ENCODE measurements around the gene NPY.

NPY gene

DNA sequence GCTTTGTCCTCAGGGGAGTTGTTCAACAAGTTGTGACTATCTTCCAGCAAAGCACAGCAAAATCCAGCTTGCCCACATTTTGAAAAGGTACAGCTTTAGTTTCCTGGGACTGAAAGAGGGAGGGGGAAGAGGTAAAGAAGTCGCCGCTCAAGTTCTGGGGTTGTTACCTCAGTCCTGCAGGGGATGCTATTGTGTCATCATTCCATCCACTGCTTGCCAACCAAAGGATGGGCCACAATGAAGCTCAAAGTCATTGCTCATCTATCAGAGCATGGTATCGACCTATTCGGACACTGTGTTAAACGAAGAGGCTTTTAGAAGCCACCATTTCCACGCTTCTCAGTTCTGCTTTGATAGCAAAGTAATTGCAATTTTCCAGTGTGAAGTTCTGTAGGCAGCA lies 34.3 kb downstream of the NPY start:
- no peak for DNase-seq

DNA sequence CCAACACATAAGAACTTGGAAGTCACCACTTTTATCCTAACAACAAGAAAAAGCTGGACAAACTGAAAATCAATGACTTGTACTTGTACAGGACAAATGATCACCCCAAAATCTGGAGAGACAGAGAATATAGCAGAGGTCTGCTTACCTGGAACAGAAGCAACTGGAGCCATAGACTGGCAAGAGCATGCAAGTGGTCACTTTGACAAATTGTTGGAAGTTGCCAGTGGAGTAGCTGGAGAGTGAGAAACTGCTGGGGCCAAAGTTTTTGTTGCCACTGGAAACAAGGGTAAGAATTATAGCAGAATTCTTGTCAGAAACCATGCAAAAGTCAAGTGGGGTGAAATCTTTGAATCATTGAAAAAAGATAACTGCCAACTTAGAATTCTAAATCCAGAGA lies 35.2 kb downstream of the NPY start:
- DNase-seq, result no peak

DNA sequence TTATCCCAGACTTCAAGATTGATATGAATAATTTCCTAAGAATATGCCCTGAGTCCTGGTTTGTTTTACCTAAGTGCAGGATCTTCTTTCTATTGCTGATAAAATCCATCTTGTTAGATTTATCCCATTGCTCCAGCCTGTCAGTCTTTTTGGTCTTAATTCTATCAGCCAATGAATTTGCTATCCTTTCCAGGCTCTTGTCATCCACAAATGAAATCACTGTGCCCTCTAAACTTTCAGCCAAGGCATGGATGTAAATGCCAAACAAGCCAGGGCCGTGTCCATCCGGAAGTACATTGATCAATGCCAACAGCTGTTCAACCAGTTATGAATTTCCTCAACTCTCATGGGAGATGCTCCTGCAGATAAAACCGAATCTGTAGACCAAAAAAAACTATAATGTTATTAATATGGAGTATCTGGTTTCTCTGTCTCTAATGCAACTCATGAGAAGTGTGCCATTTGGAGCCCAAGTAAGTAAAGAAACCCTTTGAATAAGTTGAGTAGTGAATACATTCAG lies 40.0 kb downstream of the NPY start:
- DNase-seq, result no peak

DNA sequence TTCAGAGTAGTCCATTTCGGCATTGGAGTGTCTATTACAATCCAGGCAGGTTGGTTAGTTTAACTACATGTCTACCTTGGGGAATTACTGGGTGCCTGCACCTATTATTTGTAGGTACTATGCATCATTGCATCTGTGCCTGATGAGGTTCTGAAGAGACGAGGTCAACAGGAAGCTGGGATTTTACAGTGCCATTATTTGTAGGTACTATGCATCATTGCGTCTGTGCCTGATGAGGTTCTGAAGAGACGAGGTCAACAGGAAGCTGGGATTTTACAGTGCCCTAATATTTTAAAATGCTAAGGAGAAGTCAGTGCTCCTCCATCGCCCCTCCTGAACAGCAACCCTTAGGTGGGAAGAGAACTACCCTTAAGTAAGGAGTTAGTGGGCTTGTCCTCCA lies 41.7 kb downstream of the NPY start:
- no peak for DNase-seq

DNA sequence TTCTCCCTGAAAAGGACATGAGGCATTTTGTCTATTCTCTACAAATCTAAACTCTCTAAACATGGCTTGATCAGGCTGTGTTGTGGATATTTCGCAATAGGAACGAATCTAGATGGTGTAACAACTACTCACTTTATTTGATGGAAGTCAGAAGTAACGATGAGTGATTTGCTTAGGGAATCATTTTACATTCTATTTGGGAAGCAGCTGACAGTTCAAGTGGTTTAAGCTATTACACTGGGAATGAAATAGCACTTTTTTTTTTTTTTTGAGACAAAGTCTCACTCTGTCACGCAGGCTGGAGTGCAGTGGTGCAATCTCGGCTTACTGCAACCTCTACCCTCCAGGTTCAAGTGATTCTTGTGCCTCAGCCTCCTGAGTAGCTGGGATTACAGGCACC lies 44.1 kb downstream of the NPY start:
- DNase-seq, result no peak

DNA sequence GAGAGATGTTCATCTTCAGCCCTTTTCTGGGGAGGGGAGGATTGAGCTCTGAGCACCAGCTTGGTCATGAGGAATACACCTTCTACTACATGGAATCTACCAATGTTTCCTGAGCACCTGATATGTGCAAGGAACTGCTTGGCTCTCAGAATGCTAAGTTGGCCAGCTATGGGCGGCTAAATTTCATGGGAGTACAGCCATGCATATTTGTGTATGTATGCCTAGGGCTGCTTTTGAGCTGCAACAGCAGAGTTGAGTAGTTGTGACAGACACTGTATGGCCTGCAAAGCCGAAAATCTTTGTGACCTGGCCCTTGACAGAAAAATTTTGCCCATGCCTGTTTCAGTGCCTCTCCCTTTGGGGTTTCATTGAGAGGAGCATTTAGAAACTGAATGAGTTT lies 44.9 kb downstream of the NPY start:
- no peak for DNase-seq

DNA sequence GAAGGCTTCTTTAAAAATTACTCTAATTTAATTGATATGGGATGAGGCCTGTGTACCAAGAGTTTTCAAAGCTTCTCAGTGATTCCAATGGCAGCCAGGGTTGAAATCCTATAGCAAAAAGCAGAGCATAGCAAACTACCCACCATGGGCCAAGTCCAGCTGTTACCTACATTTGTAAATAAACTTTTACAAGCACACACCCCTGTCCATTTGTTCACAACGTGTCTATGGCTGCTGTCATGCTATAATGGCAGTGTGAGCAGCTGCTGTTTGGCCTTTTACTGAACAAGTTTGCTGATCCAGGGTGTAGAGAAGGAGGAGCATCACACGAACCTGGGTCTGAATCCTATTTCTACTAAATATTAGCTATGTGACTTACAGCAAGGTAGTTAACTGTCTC lies 50.0 kb downstream of the NPY start:
- no peak for DNase-seq

DNA sequence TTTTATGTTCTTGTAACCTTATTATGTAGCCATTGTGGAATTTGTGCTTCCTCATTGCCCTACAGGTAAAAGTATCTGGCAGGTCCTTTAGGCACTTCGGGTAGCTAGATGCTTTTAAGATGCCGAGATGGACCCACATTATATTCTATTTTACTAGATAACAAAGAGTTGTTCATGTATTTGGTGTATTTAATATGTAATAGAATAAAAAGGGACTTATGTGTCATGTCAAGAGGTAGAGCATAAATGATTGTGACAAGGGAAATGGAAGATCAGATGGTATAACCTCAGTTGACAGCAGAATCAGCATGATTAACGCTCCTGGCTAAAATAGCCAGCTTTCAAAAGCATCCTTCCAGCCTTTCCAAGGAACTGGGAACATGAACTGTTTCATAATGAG lies 50.6 kb downstream of the NPY start:
- DNase-seq, result no peak

DNA sequence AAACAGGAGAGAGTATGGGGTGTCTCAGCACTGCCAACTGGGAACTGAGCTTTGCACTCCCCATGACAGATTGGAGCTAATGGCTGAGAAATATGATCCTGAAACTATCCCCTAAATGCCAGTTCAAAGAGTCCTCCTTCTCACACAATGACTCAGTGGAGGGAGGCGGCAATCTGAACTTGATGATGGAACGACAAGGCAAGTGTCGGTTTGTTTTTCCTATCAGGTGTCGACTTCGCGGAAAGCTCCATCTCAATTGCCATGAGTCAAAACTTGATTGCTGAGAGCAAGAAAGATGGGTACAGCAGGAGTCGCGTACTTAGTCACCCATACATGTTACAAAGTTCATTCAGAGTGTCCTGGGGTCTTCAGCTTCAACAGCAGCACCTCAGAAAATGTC lies 52.5 kb downstream of the NPY start:
- no peak for DNase-seq

DNA sequence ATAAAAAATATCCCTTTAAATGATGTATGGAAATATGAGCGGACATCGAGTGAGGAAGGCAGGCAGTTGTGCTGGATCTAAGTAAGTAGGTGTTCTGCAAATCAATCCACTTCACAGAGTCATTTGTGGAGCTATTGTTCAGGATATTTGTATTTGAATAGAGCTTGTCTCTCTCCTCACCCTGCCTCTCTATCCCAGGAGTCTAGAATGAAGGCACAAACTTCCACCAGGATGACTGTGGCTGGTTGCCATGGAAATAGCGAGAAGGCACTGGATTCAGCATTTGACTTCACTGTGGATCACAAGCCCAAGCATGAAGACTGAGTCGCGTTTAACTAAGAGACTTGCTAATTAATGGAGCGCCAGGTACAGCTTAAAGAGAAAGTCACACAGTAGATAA lies 53.2 kb downstream of the NPY start:
- no peak for DNase-seq

DNA sequence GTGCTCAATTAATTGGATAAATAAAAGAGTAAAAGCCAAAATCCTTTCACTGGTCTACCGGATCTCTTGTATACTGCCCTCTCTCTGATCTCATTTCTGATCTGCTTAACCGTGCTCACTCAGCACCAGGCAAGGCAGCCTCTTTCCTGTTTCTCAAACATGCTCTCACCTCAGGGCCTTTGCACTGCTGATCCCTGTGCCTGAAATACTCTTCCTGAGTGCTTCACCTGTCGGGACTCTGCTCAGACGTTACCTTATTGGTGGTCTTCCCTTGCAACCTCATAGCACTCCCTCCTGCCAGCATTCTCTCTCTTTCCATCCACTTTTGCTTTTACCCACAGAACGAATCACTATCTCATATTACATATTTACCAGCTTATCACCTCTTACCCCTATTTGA lies 55.6 kb downstream of the NPY start:
- DNase-seq, result no peak

DNA sequence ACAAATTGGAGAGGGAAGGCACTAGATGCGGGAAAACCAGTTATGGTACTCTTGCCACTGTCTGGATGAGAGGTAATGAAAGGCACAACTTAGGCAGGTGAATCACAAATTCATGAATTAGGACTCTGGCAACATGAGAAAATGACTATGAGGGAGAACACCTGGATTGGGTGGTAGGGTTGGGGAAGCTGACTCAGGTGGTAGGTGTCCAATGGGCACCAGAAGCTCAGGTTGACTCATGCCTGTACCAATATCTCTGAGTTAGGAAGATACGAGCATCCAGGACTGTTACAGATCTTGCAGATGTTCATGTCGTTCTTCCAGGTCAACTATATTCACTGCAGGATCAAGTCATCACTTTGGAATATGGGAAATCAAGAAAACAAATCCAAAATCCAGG lies 56.7 kb downstream of the NPY start:
- DNase-seq, result no peak

All from activated CD4-positive, alpha-beta T cell treated with anti-CD3 and anti-CD28 coated beads, Interleukin-2, amount 50 U/mL, for 4 hours (primary cell).